HEK293 (cell line): ENCODE measurements around the gene ZNRF2.
"Not testable (repeated sequence)": the region's sequence is repeated elsewhere in the genome, so short reads cannot be mapped to it uniquely, and the experiment has no call there.

Experiments
- CTCF ChIA-PET: fragments of 350-600 bp; formaldehyde crosslinking; extraction: SDS; loops from one replicate; lab custom pipeline; 2021; ENCODE audit warnings: antibody characterized with exemption; lab: Yijun Ruan, JAX
- POLR2A ChIA-PET: fragments of 300-600 bp; formaldehyde crosslinking; extraction: SDS; loops from one replicate; lab custom pipeline; 2020; ENCODE audit warnings: antibody characterized with exemption, inconsistent platforms; lab: Yijun Ruan, JAX
- H3K27ac ChIP-seq: fragments of 200-500 bp; sonication (Bioruptor generic); 2 replicates; pipeline ENCODE4 v1.5.1; 2014; ENCODE audit warnings: low read depth, low read length, control low read depth, inconsistent platforms; ENCODE audit errors: extremely low read depth
- H3K36me3 ChIP-seq, 2 experiments: fragments of 200-500 bp in 1 of 2; sonication (Bioruptor generic) in 1 of 2; 1 replicate in 1 of 2; 2 replicates in 1 of 2; pipeline ENCODE4 v1.5.1; 2014 to 2017; ENCODE audit warnings: inconsistent platforms in 2 of 2, low read length in 2 of 2; ENCODE audit not compliant: control insufficient read depth in 2 of 2, insufficient read depth in 1 of 2
- H3K4me1 ChIP-seq: fragments of 200-500 bp; sonication (Bioruptor generic); 2 replicates; pipeline ENCODE4 v1.5.1; 2014; ENCODE audit warnings: mild to moderate bottlenecking, low read length, inconsistent platforms; ENCODE audit not compliant: control insufficient read depth, insufficient read depth
- H3K4me3 ChIP-seq: 2 replicates; pipeline ENCODE4 v1.5.1; 2011; ENCODE audit warnings: low read depth, mild to moderate bottlenecking, control low read depth, low read length, moderate library complexity
- H3K9me3 ChIP-seq: fragments of 200-500 bp; sonication (Bioruptor generic); 2 replicates; pipeline ENCODE4 v1.5.1; 2014; ENCODE audit warnings: low read depth, low read length, inconsistent platforms; ENCODE audit not compliant: control insufficient read depth, insufficient read depth
- AEBP2 ChIP-seq: fragments of 450-650 bp; formaldehyde crosslinking; IDR thresholded peaks from 2 replicates; pipeline ENCODE4 v1.5.1; 2016; ENCODE audit warnings: missing biosample characterization, missing genetic modification characterization, borderline replicate concordance
- ATF2 ChIP-seq: fragments of 450-650 bp; formaldehyde crosslinking; IDR thresholded peaks from 2 replicates; pipeline ENCODE4 v1.5.1; 2016; ENCODE audit warnings: missing biosample characterization, missing genetic modification characterization, low read depth
- INSM2 ChIP-seq: fragments of 450-650 bp; formaldehyde crosslinking; IDR thresholded peaks from 2 replicates; pipeline ENCODE4 v1.5.1; 2016; ENCODE audit warnings: missing biosample characterization, missing genetic modification characterization
- KLF16 ChIP-seq: fragments of 450-650 bp; formaldehyde crosslinking; IDR thresholded peaks from 2 replicates; pipeline ENCODE4 v1.5.1; 2017; ENCODE audit warnings: missing biosample characterization, missing genetic modification characterization
- ZBTB20 ChIP-seq: fragments of 450-650 bp; formaldehyde crosslinking; IDR thresholded peaks from 2 replicates; pipeline ENCODE4 v1.5.1; 2016; ENCODE audit warnings: missing biosample characterization, missing genetic modification characterization
- ZFP41 ChIP-seq: fragments of 450-650 bp; formaldehyde crosslinking; IDR thresholded peaks from 2 replicates; pipeline ENCODE4 v1.5.1; 2016; ENCODE audit warnings: missing biosample characterization, missing genetic modification characterization, borderline replicate concordance
- ZNF146 ChIP-seq: fragments of 450-650 bp; formaldehyde crosslinking; IDR thresholded peaks from 2 replicates; pipeline ENCODE4 v1.5.1; 2016; ENCODE audit warnings: missing biosample characterization, missing genetic modification characterization
- ZNF155 ChIP-seq: fragments of 450-650 bp; formaldehyde crosslinking; IDR thresholded peaks from 2 replicates; pipeline ENCODE4 v1.5.1; 2016; ENCODE audit warnings: missing biosample characterization, missing genetic modification characterization
- ZNF175 ChIP-seq: fragments of 450-650 bp; formaldehyde crosslinking; IDR thresholded peaks from 2 replicates; pipeline ENCODE4 v1.5.1; 2016; ENCODE audit warnings: missing biosample characterization, missing genetic modification characterization
- ZNF18 ChIP-seq: fragments of 450-650 bp; formaldehyde crosslinking; IDR thresholded peaks from 2 replicates; pipeline ENCODE4 v1.5.1; 2016; ENCODE audit warnings: missing biosample characterization, missing genetic modification characterization
- ZNF202 ChIP-seq: fragments of 450-650 bp; formaldehyde crosslinking; IDR thresholded peaks from 2 replicates; pipeline ENCODE4 v1.5.1; 2016; ENCODE audit warnings: missing biosample characterization, missing genetic modification characterization, borderline replicate concordance
- ZNF280D ChIP-seq: fragments of 450-650 bp; formaldehyde crosslinking; IDR thresholded peaks from 2 replicates; pipeline ENCODE4 v1.5.1; 2016; ENCODE audit warnings: missing biosample characterization, missing genetic modification characterization
- ZNF341 ChIP-seq: fragments of 450-650 bp; formaldehyde crosslinking; IDR thresholded peaks from 2 replicates; pipeline ENCODE4; 2016; ENCODE audit warnings: low read depth, missing biosample characterization, missing genetic modification characterization
- ZNF423 ChIP-seq: fragments of 450-650 bp; formaldehyde crosslinking; IDR thresholded peaks from 2 replicates; pipeline ENCODE4 v1.5.1; 2016; ENCODE audit warnings: missing biosample characterization, missing genetic modification characterization
- ZNF473 ChIP-seq: fragments of 450-650 bp; formaldehyde crosslinking; IDR thresholded peaks from 2 replicates; pipeline ENCODE4 v1.5.1; 2017; ENCODE audit warnings: missing biosample characterization, missing genetic modification characterization
- ZNF529 ChIP-seq: fragments of 450-650 bp; formaldehyde crosslinking; IDR thresholded peaks from 2 replicates; pipeline ENCODE4 v1.5.1; 2017; ENCODE audit warnings: missing genetic modification characterization, missing biosample characterization; ENCODE audit not compliant: insufficient replicate concordance
- ZNF776 ChIP-seq: fragments of 450-650 bp; formaldehyde crosslinking; IDR thresholded peaks from 2 replicates; pipeline ENCODE4 v1.5.0; 2017; ENCODE audit warnings: missing biosample characterization, missing genetic modification characterization, borderline replicate concordance
- ZNF777 ChIP-seq: fragments of 450-650 bp; formaldehyde crosslinking; IDR thresholded peaks from 2 replicates; pipeline ENCODE4 v1.5.1; 2017; ENCODE audit warnings: missing biosample characterization, missing genetic modification characterization, borderline replicate concordance
- ZNF830 ChIP-seq: fragments of 450-650 bp; IDR thresholded peaks from 2 replicates; pipeline ENCODE4 v1.5.0; 2018; ENCODE audit warnings: missing biosample characterization, missing genetic modification characterization, low read depth, mild to moderate bottlenecking, moderate library complexity
- ZSCAN4 ChIP-seq: fragments of 450-650 bp; formaldehyde crosslinking; IDR thresholded peaks from 2 replicates; pipeline ENCODE4 v1.5.1; 2017; ENCODE audit warnings: missing biosample characterization, missing genetic modification characterization

The ZNRF2 gene

GRCh38 chr7:30264052-30264451 lies 20.3 kb upstream of the ZNRF2 start (continued):
- TF ChIP-seq ZNF280D (tag by site-specific recombination) (no peak), ZNF175 (tag by site-specific recombination) (no peak)
- TF ChIP-seq, all 188 proteins: peak for 0

- POLR2A ChIA-PET, H3K4me1 ChIP-seq, H3K9me3 ChIP-seq, H3K27ac ChIP-seq, H3K36me3 ChIP-seq, H3K4me3 ChIP-seq: not testable (repeated sequence)
- peak; percentile 51; the same call in 1 of the 2 replicates for TF ChIP-seq ZNF146 (tag by site-specific recombination)
- CTCF ChIA-PET = interaction anchor here (0.6 kb wide), 1 partner anchor 260 kb away, joined by 3 read pairs; no protein-coding TSS in a partner anchor
Measured at GRCh38 chr7:30265189-30265588, 19.2 kb upstream of the ZNRF2 start.

- POLR2A ChIA-PET = no interaction called here
- TF ChIP-seq ZFP41 (no peak), ZNF423 (tag by site-specific recombination) (no peak), AEBP2 (tag by site-specific recombination) (no peak), ATF2 (tag by site-specific recombination) (no peak), ZNF18 (tag by site-specific recombination) (no peak), KLF16 (tag by site-specific recombination) (no peak), ZSCAN4 (tag by site-specific recombination) (no peak)
- Histone ChIP-seq H3K9me3 (no peaks in the 10 kb centered on the region), H3K4me1 (no peaks in the 10 kb centered on the region), H3K4me3 (no peak overlapping the region), H3K36me3 (no peaks in the 10 kb centered on the region), H3K27ac (no peak overlapping the region)
- CTCF ChIA-PET = interaction anchor here (1.3 kb wide), 1 partner anchor 9 kb away, joined by 4 read pairs; no protein-coding TSS in a partner anchor
Measured at GRCh38 chr7:30266686-30267085, 17.7 kb upstream of the ZNRF2 start.

GRCh38 chr7:30268586-30268985 lies 15.8 kb upstream of the ZNRF2 start:
- no peaks in the 10 kb centered on the region for H3K9me3 ChIP-seq
- no peaks in the 10 kb centered on the region for H3K36me3 ChIP-seq
- no peak overlapping the region for H3K4me3 ChIP-seq
- no peaks in the 10 kb centered on the region for H3K4me1 ChIP-seq
- POLR2A ChIA-PET = no interaction called here
- H3K27ac ChIP-seq = no peak overlapping the region
- CTCF ChIA-PET = no interaction called here
- TF ChIP-seq INSM2 (no peak), ZNF777 (no peak), ZNF341 (tag by site-specific recombination) (no peak), ZBTB20 (tag by site-specific recombination) (no peak), ZNF776 (tag by site-specific recombination) (no peak), ZNF473 (no peak), ZNF830 (tag by site-specific recombination) (no peak), ZNF155 (tag by site-specific recombination) (no peak), ZNF202 (tag by site-specific recombination) (no peak), ZNF529 (no peak)
